Lower leg skin (tissue), 3 donors: ENCODE results near the gene FAM9A.

Experiments
- CTCF ChIP-seq, 3 donors: fragments of 450-650 bp; IDR thresholded peaks; one replicate each; pipeline ENCODE4 v1.5.1; 2016; ENCODE audit warnings: antibody characterized with exemption in 3 of 3, mild to moderate bottlenecking in 3 of 3, moderate library complexity in 2 of 3
- POLR2A ChIP-seq, 2 donors: fragments of 450-650 bp; IDR thresholded peaks; one replicate each; pipeline ENCODE4 v1.6.1; 2016 to 2017; ENCODE audit warnings: antibody characterized with exemption in 2 of 2, mild to moderate bottlenecking in 1 of 2, moderate library complexity in 1 of 2

- no peak for TF ChIP-seq CTCF (IDR thresholded peaks at IDR 0.05)
- no peak for TF ChIP-seq POLR2A (IDR thresholded peaks at IDR 0.05)
Measured at GRCh38 chrX:8808661-8809060, 7.5 kb upstream of the FAM9A start.
